GM20431 (cell line): ENCODE data around the gene MAF.

ENCODE experiments used
- in situ Hi-C: fragments of 300-500 bp; cut with MseI, MboI; formaldehyde crosslinking; loops from one replicate; pipeline ENCODE4 v1.15.0; 2020; ENCODE audit warnings: low sequenced_read_pairs; ENCODE audit not compliant: unreplicated experiment

The MAF gene

GRCh38 chr16:79618041-79618691, 17.6 kb upstream of the MAF start:
- in situ Hi-C loops, result no loop called here

DNA sequence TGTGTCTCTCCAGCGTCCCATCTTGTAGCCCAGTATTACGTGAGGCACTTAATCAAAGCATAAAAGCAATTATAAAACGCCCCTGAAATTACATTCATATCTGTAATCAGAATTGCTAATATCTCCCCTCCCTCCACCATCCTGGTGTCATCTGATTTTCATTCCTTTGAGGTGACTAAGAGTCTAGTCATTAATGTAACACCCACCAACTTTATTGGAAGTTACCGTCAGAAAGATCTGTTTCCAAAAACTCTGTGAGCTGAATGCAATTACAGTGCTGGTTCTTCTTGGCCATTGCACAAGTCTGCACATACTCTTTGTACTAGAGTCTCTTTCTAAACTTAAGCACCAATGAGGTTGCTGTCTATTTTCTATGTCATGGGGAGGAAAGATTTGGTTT, 12.5 kb upstream of the MAF start:
- in situ Hi-C loops, result no loop called here

GRCh38 chr16:79612207-79612606, 11.7 kb upstream of the MAF start:
- in situ Hi-C loops, result no loop called here

DNA sequence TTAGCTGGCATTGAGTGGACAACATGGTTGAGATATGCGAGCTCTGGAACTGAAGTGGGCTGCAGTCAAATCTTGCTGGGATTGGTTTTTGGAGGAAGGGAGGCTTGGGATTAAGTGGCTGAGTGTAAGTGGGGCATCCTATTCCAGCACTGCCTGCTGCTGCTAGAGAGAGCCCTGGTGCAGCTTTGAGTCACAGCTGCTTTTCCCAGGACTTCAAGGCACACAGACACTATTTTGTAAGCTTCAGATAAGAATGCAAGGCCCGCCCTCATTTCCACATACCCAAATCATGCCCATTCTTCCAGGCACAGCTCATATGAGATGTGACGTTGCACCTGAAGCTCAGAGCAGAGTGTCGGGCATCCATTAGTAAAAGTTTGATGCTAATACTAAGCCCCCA, 10.2 kb upstream of the MAF start:
- in situ Hi-C loops, result no loop called here

DNA sequence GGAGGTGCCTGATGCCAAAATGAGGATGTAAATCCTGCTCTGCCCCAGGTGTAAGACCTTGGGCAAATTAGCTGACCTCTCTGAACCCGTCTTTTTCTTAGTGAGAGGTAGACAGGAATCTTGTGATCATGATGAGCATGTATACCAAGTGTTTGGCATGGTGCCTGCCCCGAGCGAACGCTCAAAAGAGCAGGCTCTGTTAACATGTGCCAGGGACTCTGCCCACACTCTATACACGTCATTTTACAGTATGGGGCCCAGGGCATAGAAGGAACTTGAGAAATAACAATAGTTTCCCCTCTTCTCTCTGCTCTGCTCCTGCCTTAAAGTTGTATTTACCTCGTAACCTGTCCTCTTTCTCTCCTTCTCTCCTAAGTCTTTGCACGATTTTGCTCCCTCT, 9.3 kb upstream of the MAF start:
- in situ Hi-C loops, result no loop called here

GRCh38 chr16:79608976-79609375, 8.4 kb upstream of the MAF start:
- in situ Hi-C loops, result no loop called here

DNA sequence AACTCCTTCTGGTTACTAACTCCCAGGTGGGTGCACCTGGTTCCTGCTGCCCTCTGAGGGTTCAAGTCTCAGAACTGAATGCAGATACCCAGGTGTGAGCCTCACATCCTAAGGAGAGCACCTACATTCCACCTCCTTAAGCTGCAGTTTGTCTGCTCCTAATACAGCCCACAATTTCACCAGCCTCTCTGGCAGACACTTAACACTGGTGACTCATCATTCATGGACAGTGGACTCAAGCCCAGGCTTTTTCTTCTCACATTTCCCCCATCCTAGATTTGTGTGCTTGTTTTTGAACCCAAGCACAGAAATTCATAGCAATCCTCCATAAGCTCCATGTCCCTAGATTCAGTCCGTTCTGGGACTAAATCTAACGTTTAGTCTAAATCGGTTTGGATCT, 7.0 kb upstream of the MAF start:
- in situ Hi-C loops, result no loop called here

GRCh38 chr16:79605999-79606398, 5.5 kb upstream of the MAF start:
- in situ Hi-C loops, result no loop called here

GRCh38 chr16:79603055-79603454, 2.5 kb upstream of the MAF start:
- in situ Hi-C loops, result no loop called here

DNA sequence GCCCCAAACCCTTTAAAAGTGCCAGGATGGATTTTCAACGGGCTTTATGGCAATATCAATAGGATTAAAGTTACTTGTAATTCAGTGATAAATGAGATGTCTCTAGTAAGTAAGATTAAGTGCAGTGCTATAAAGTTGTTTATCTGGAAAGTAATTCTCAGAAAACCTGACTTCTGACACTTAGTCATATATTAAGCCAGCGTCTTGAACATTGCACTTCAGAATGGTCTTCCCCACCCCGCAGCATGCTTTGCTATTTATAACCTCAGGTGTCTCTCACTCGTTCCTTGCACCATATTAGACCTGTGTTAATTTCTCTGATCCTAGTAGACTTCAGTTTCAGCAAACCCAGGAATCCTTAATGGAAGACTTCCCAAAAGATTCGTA, 2.1 kb upstream of the MAF start:
- in situ Hi-C loops, result no loop called here

GRCh38 chr16:79601931-79602627, 1.5 kb upstream of the MAF start:
- in situ Hi-C loops, result no loop called here

DNA sequence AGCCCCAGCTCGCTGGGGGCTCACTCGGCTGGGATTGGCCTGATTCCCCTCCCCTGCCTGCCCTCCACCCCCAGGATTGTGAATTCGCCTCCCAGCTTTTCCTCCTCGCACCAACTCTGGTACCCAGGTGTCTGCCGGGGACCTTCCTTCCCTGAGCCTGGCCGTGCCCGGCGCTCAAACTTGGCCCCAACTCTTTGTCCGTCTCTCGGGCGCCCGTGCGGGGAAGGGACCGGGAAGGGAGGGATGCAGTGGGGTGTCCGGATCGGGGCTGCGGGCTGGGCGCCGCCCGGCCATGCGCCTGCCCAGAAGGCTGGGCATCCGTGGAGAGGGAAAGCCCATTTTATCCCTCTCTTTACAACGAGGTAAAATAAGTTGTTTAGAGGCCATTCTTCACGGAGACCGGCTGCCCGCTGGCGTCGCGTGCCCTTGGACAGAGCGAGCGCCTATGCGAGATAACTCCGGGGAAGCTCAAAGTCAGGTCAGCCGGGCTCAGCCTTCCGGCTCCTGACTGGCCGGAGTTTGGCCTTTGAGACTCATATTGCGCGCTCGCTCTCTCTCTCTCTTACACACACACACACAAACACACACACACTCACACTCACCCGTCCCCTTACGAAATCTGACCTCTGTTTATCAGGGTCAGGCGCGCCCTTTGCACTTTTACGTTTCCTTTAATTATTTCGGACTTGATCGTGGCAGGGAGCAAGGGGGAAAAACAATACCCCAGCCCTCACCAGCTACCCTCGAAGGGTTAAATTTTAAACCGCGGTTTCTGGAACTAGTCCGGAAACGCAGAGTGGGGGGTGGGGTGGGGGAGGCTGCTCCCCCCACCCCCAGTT, 774 bp upstream of the MAF start:
- in situ Hi-C loops, result no loop called here

DNA sequence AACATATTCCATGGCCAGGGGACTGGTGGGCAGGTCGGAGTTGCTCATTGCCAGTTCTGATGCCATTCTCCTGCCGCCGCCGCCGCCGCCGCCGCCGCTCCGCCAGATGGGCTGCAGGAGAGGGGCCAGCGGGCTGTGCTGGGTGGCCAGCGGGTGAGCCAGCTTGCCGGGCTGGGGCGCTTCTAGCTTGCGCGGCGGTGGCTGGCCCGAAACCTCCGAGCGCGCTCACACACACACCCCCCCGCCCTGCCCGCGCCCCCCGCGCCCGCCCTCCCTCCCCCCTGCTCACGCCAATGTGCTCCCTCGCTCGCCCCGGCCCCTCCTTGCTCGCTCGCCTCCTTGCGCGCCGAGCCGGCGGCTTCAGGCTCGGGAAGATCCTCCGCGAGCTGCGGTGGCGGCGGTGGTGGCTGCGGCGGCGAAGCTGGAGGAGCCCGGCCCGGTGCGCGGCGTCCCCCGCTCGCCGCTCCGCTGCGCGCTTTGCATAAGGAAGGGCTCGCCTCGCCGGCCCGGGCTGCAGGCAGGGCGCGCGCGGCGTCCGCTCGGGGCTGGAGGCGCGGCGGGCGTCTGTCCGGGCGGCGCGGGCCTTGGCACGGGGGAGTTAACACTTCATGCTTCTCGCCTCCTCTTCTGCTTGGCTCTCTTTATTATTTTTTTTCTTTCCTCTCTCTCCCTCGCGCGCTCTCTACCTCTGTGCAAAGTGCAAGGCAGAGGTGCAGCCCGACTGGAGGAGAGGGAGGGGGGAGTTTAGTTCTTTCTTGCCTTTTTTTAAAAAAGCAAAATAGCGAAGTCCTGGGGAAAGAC, 500 bp downstream of the MAF start:
- in situ Hi-C loops, result no loop called here

DNA sequence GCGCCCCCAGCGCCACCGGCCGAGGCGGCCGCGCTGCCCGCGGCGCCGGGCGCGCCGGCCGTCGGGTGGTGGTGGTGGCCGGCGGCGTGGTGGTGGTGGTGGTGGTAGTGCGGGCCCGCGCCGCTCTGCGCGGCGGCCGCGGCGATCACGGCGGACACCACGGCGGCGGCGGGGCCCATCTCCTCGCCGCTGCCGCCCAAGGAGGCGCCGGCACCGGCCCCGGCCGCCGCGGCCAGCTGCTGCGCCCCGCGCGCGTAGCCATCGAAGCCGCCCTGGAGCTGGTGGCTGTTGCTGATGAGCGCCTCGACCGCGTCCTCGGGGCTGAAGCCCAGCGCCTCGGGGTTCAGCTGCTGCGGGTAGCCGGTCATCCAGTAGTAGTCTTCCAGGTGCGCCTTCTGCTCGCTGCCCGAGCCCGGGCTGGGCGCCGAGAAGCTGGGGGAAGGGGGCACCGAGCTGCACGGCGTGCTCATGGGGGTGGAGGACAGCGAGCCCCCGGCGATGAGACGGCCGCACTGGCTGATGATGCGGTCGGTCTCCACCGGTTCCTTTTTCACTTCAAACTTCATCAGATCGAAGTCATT, 1.2 kb downstream of the MAF start:
- in situ Hi-C loops, result no loop called here

DNA sequence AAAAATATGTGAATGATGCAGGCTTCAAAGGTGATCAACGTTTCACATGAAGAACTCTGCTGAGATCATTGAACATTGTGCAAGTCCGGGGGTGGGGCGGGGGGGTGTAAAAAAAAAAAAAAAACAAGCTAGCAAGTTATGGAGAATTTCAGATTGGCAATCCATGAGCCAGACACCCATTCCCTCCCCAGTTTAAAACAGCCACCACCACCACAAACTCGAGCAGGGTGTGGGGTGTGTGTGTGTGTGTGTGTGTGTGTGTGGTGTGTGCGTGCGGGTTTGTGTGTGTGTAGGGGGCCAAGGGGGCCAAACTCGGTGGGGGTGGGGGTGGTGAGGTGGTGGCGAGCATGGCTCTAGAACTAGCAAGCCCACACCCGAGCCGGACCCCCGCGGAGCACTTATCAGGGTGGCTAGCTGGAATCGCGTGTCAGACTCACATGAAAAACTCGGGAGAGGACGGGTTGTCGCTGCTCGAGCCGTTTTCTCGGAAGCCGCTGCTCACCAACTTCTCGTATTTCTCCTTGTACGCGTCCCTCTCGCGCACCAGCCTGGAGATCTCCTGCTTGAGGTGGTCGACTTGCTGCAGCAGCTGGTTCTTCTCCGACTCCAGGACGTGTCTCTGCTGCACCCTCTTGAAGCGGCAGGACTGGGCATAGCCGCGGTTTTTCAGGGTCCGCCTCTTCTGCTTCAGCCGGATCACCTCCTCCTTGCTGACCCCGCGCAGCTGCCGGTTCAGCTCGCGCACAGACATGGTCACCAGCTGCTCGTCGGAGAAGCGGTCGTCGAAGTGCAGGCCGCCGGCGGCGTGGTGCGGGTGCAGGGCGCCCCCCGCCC, 2.0 kb downstream of the MAF start:
- in situ Hi-C loops, result no loop called here

DNA sequence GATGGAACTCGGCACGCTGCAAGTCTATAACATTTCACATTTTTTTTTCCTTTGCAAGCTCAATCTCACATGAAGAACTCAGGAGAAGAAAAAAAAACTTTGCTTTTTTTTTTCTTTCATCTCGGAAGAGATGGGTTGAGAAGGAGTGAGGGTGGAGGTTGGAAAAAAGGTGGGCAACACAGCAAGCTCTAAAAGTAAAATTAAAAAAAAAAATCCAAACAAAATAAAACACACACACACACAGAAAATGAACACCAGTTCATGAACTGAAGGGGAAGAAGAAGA, 2.5 kb downstream of the MAF start:
- in situ Hi-C loops, result no loop called here

- in situ Hi-C loops, result no loop called here
Observed at GRCh38 chr16:79597277-79598062, 3.1 kb downstream of the MAF start.

- in situ Hi-C loops, result no loop called here
Observed at GRCh38 chr16:79595931-79596450, 4.5 kb downstream of the MAF start.
